ENCODE measurements around the gene GALNT9.

Gene GALNT9

GRCh38 chr12:132319359-132319950 is 9.9 kb downstream of the GALNT9 start:
- no peak overlapping the region for H2AK5ac ChIP-seq (ENCODE audit: low read length, severe bottlenecking)
- no peak overlapping the region for H3K4ac ChIP-seq (ENCODE audit: low read depth in 1 of 2, low read length in 2 of 2)
- WGBS, result 83% methylated on average over 30 of the region's 30 CpGs
- H3K4me3 ChIP-seq (ENCODE audit: insufficient read depth in 1 of 2, low read depth in 1 of 2, low read length in 2 of 2), result no peak overlapping the region
- no peak overlapping the region for H4K91ac ChIP-seq (ENCODE audit: low read length)
- H3K18ac ChIP-seq (ENCODE audit: low read depth in 1 of 2, low read length in 2 of 2), result no peak overlapping the region
- H3K27ac ChIP-seq (ENCODE audit: low read length, poor library complexity, severe bottlenecking), result no peak overlapping the region
- H3K14ac ChIP-seq (ENCODE audit: low read length in 2 of 2), result no peak overlapping the region
- H2BK12ac ChIP-seq (ENCODE audit: low read length in 2 of 2), result no peak overlapping the region
- no peak overlapping the region for H3K23ac ChIP-seq (ENCODE audit: low read length in 2 of 2)
- H3K4me1 ChIP-seq (ENCODE audit: control insufficient read depth, insufficient read depth, low read depth, low read length), result peaks cover 1% of the 10 kb centered on the region
- H3K9me3 ChIP-seq (ENCODE audit: control insufficient read depth, low read length), result no peaks in the 10 kb centered on the region
- H2BK15ac ChIP-seq (ENCODE audit: low read depth, poor library complexity, severe bottlenecking), result no peak overlapping the region
- no peaks in the 10 kb centered on the region for H3K79me1 ChIP-seq (replicated peaks; ENCODE audit: low read length, poor library complexity, severe bottlenecking)
- H3K9ac ChIP-seq (ENCODE audit: low read length), result no peak overlapping the region
- H2BK5ac ChIP-seq (ENCODE audit: low read depth, low read length, poor library complexity, severe bottlenecking), result no peak overlapping the region
- no peak for DNase-seq
- H4K8ac ChIP-seq (ENCODE audit: low read length), result no peak overlapping the region
- H3K27me3 ChIP-seq (ENCODE audit: control insufficient read depth in 1 of 2, insufficient read depth in 1 of 2, low read length in 2 of 2), result peaks cover 0 to 77% of the 10 kb centered on the region in 2 experiments
- H3K36me3 ChIP-seq (ENCODE audit: control insufficient read depth in 1 of 2, insufficient read depth in 2 of 2, low read depth in 1 of 2, low read length in 2 of 2), result no peaks in the 10 kb centered on the region
- H2AFZ ChIP-seq (ENCODE audit: low read depth, low read length), result no peak overlapping the region
- no peak overlapping the region for H2BK120ac ChIP-seq (ENCODE audit: low read depth, low read length)
- H3K4me2 ChIP-seq (ENCODE audit: low read length, poor library complexity, severe bottlenecking), result no peak overlapping the region

GRCh38 chr12:132318618-132319033 is 10.8 kb downstream of the GALNT9 start:
- WGBS, result 78% methylated on average over 19 of the region's 19 CpGs
- DNase-seq, result no peak
- no peak overlapping the region for H3K27ac ChIP-seq (ENCODE audit: low read length, poor library complexity, severe bottlenecking)

GRCh38 chr12:132318135-132318534 is 11.3 kb downstream of the GALNT9 start:
- Histone ChIP-seq H2BK12ac (ENCODE audit: low read length in 2 of 2) (no peak overlapping the region), H3K36me3 (ENCODE audit: control insufficient read depth in 1 of 2, insufficient read depth in 2 of 2, low read depth in 1 of 2, low read length in 2 of 2) (no peaks in the 10 kb centered on the region), H3K79me1 (replicated peaks; ENCODE audit: low read length, poor library complexity, severe bottlenecking) (no peaks in the 10 kb centered on the region), H3K4me1 (ENCODE audit: control insufficient read depth, insufficient read depth, low read depth, low read length) (no peaks in the 10 kb centered on the region), H3K14ac (ENCODE audit: low read length in 2 of 2) (no peak overlapping the region), H4K8ac (ENCODE audit: low read length) (no peak overlapping the region), H3K4me3 (ENCODE audit: insufficient read depth in 1 of 2, low read depth in 1 of 2, low read length in 2 of 2) (no peak overlapping the region), H3K27me3 (ENCODE audit: control insufficient read depth in 1 of 2, insufficient read depth in 1 of 2, low read length in 2 of 2) (peaks cover 0 to 68% of the 10 kb centered on the region in 2 experiments), H2BK5ac (ENCODE audit: low read depth, low read length, poor library complexity, severe bottlenecking) (no peak overlapping the region), H3K9me3 (ENCODE audit: control insufficient read depth, low read length) (no peaks in the 10 kb centered on the region), H4K91ac (ENCODE audit: low read length) (no peak overlapping the region), H2AK5ac (ENCODE audit: low read length, severe bottlenecking) (no peak overlapping the region), H3K23ac (ENCODE audit: low read length in 2 of 2) (no peak overlapping the region), H2AFZ (ENCODE audit: low read depth, low read length) (no peak overlapping the region), H3K27ac (ENCODE audit: low read length, poor library complexity, severe bottlenecking) (no peak overlapping the region), H3K4ac (ENCODE audit: low read depth in 1 of 2, low read length in 2 of 2) (no peak overlapping the region), H3K9ac (ENCODE audit: low read length) (no peak overlapping the region), H2BK120ac (ENCODE audit: low read depth, low read length) (no peak overlapping the region), H2BK15ac (ENCODE audit: low read depth, poor library complexity, severe bottlenecking) (no peak overlapping the region), H3K18ac (ENCODE audit: low read depth in 1 of 2, low read length in 2 of 2) (no peak overlapping the region), H3K4me2 (ENCODE audit: low read length, poor library complexity, severe bottlenecking) (no peak overlapping the region)
- no peak for DNase-seq
- 83% methylated on average over 10 of the region's 10 CpGs for WGBS

More at GRCh38 chr12:132318618-132319033, 10.8 kb downstream of the GALNT9 start:
- Histone ChIP-seq H2AK5ac (ENCODE audit: low read length, severe bottlenecking) (no peak overlapping the region), H3K4me1 (ENCODE audit: control insufficient read depth, insufficient read depth, low read depth, low read length) (no peaks in the 10 kb centered on the region), H4K91ac (ENCODE audit: low read length) (no peak overlapping the region), H3K4me3 (ENCODE audit: insufficient read depth in 1 of 2, low read depth in 1 of 2, low read length in 2 of 2) (no peak overlapping the region), H2BK15ac (ENCODE audit: low read depth, poor library complexity, severe bottlenecking) (no peak overlapping the region), H3K79me1 (replicated peaks; ENCODE audit: low read length, poor library complexity, severe bottlenecking) (no peaks in the 10 kb centered on the region), H3K36me3 (ENCODE audit: control insufficient read depth in 1 of 2, insufficient read depth in 2 of 2, low read depth in 1 of 2, low read length in 2 of 2) (no peaks in the 10 kb centered on the region), H3K9me3 (ENCODE audit: control insufficient read depth, low read length) (no peaks in the 10 kb centered on the region), H2BK5ac (ENCODE audit: low read depth, low read length, poor library complexity, severe bottlenecking) (no peak overlapping the region), H2AFZ (ENCODE audit: low read depth, low read length) (no peak overlapping the region), H3K23ac (ENCODE audit: low read length in 2 of 2) (no peak overlapping the region), H3K14ac (ENCODE audit: low read length in 2 of 2) (no peak overlapping the region), H2BK120ac (ENCODE audit: low read depth, low read length) (no peak overlapping the region), H2BK12ac (ENCODE audit: low read length in 2 of 2) (no peak overlapping the region), H3K27me3 (ENCODE audit: control insufficient read depth in 1 of 2, insufficient read depth in 1 of 2, low read length in 2 of 2) (peaks cover 0 to 72% of the 10 kb centered on the region in 2 experiments), H3K4me2 (ENCODE audit: low read length, poor library complexity, severe bottlenecking) (no peak overlapping the region), H4K8ac (ENCODE audit: low read length) (no peak overlapping the region), H3K9ac (ENCODE audit: low read length) (no peak overlapping the region), H3K18ac (ENCODE audit: low read depth in 1 of 2, low read length in 2 of 2) (no peak overlapping the region), H3K4ac (ENCODE audit: low read depth in 1 of 2, low read length in 2 of 2) (no peak overlapping the region)

- no peak overlapping the region for H4K91ac ChIP-seq (ENCODE audit: low read length)
- H3K27me3 ChIP-seq (ENCODE audit: control insufficient read depth in 1 of 2, insufficient read depth in 1 of 2, low read length in 2 of 2), result peaks cover 0 to 62% of the 10 kb centered on the region in 2 experiments
- H2BK15ac ChIP-seq (ENCODE audit: low read depth, poor library complexity, severe bottlenecking), result no peak overlapping the region
- peaks cover 5% of the 10 kb centered on the region for H3K9me3 ChIP-seq (ENCODE audit: control insufficient read depth, low read length)
- H3K36me3 ChIP-seq (ENCODE audit: control insufficient read depth in 1 of 2, insufficient read depth in 2 of 2, low read depth in 1 of 2, low read length in 2 of 2), result no peaks in the 10 kb centered on the region
- H3K23ac ChIP-seq (ENCODE audit: low read length in 2 of 2), result no peak overlapping the region
- no peaks in the 10 kb centered on the region for H3K4me1 ChIP-seq (ENCODE audit: control insufficient read depth, insufficient read depth, low read depth, low read length)
- H3K4me3 ChIP-seq (ENCODE audit: insufficient read depth in 1 of 2, low read depth in 1 of 2, low read length in 2 of 2), result no peak overlapping the region
- H3K79me1 ChIP-seq (replicated peaks; ENCODE audit: low read length, poor library complexity, severe bottlenecking), result no peaks in the 10 kb centered on the region
- no peak overlapping the region for H4K8ac ChIP-seq (ENCODE audit: low read length)
- H2BK120ac ChIP-seq (ENCODE audit: low read depth, low read length), result no peak overlapping the region
- 74% methylated on average over 17 of the region's 19 CpGs for WGBS
- H3K4me2 ChIP-seq (ENCODE audit: low read length, poor library complexity, severe bottlenecking), result no peak overlapping the region
- no peak overlapping the region for H2AK5ac ChIP-seq (ENCODE audit: low read length, severe bottlenecking)
- H3K27ac ChIP-seq (ENCODE audit: low read length, poor library complexity, severe bottlenecking), result no peak overlapping the region
- H2BK12ac ChIP-seq (ENCODE audit: low read length in 2 of 2), result no peak overlapping the region
- no peak overlapping the region for H3K14ac ChIP-seq (ENCODE audit: low read length in 2 of 2)
- no peak overlapping the region for H3K4ac ChIP-seq (ENCODE audit: low read depth in 1 of 2, low read length in 2 of 2)
- H2AFZ ChIP-seq (ENCODE audit: low read depth, low read length), result no peak overlapping the region
- no peak overlapping the region for H3K18ac ChIP-seq (ENCODE audit: low read depth in 1 of 2, low read length in 2 of 2)
- no peak overlapping the region for H2BK5ac ChIP-seq (ENCODE audit: low read depth, low read length, poor library complexity, severe bottlenecking)
- no peak overlapping the region for H3K9ac ChIP-seq (ENCODE audit: low read length)
- DNase-seq, result no peak
These were observed 12.0 kb downstream of the GALNT9 start for GRCh38 chr12:132317233-132317938.
